GM12878 (cell line): ENCODE data around the gene UNC119B.

Experiments
- ATF7 ChIP-seq: fragments of 450-650 bp; IDR thresholded peaks from 2 replicates; pipeline ENCODE4 v1.6.1; 2016; ENCODE audit warnings: low read depth, mild to moderate bottlenecking
- BHLHE40 ChIP-seq, 2 experiments: fragments of 450-650 bp in 1 of 2; IDR thresholded peaks; 2 replicates each; pipeline ENCODE4 v1.6.1; 2011 to 2017; ENCODE audit warnings: low read depth in 2 of 2, borderline replicate concordance in 1 of 2, improper control_type of control experiment in 1 of 2, low read length in 1 of 2, mild to moderate bottlenecking in 1 of 2
- DPF2 ChIP-seq: fragments of 450-650 bp; IDR thresholded peaks from 2 replicates; pipeline ENCODE4 v1.6.1; 2017; ENCODE audit warnings: mild to moderate bottlenecking
- EP300 ChIP-seq, 2 experiments: fragments of 150-350 bp in 1 of 2; IDR thresholded peaks; 2 replicates each; pipeline ENCODE4 v1.6.1; 2011 to 2012; ENCODE audit warnings: low read depth in 2 of 2, low read length in 2 of 2, borderline replicate concordance in 1 of 2, improper control_type of control experiment in 1 of 2, inconsistent platforms in 1 of 2; ENCODE audit not compliant: control insufficient read depth in 1 of 2
- MTA3 ChIP-seq: IDR thresholded peaks from 2 replicates; pipeline ENCODE4 v1.6.1; 2012; ENCODE audit warnings: low read length, inconsistent platforms, borderline replicate concordance
- NFYB ChIP-seq: IDR thresholded peaks from 2 replicates; pipeline ENCODE4 v1.6.1; 2011; ENCODE audit warnings: low read depth, mild to moderate bottlenecking, low read length, improper control_type of control experiment, moderate library complexity; ENCODE audit not compliant: insufficient read depth
- ZNF274 ChIP-seq: IDR thresholded peaks from one replicate; pipeline ENCODE4 v1.8.0; 2011; ENCODE audit not compliant: insufficient read length, insufficient read depth
- TF ChIP-seq, protein P1 (sequence below): IDR thresholded peaks from 2 replicates; pipeline ENCODE4 v1.6.1; 2012; ENCODE audit warnings: low read depth, low read length, improper control_type of control experiment
- TF ChIP-seq, protein P2 (sequence below): IDR thresholded peaks from 2 replicates; pipeline ENCODE4 v1.6.1; 2011; ENCODE audit warnings: borderline replicate concordance, low read depth, mild to moderate bottlenecking, moderate library complexity, low read length; ENCODE audit not compliant: insufficient read depth, poor library complexity, severe bottlenecking
- TF ChIP-seq, protein P3 (sequence below), 3 experiments: IDR thresholded peaks in 2 of 3; conservative IDR thresholded peaks in 1 of 3; 2 replicates each; pipeline ENCODE4 v1.5.1; 2011; ENCODE audit warnings: low read depth in 3 of 3, low read length in 3 of 3, mild to moderate bottlenecking in 3 of 3, control low read depth in 2 of 3, moderate library complexity in 2 of 3, inconsistent platforms in 1 of 3, mixed read lengths in 1 of 3; ENCODE audit not compliant: control insufficient read depth in 2 of 3, insufficient read depth in 1 of 3; ENCODE audit errors: extremely low read depth in 1 of 3
- TF ChIP-seq, protein P4 (sequence below): IDR thresholded peaks from 2 replicates; pipeline ENCODE4 v1.6.1; 2011; ENCODE audit warnings: low read depth, mild to moderate bottlenecking, low read length, moderate library complexity, borderline replicate concordance; ENCODE audit errors: extremely low read depth

- TF ChIP-seq, protein P1, sequence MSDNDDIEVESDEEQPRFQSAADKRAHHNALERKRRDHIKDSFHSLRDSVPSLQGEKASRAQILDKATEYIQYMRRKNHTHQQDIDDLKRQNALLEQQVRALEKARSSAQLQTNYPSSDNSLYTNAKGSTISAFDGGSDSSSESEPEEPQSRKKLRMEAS: no peak
- TF ChIP-seq, protein P2, sequence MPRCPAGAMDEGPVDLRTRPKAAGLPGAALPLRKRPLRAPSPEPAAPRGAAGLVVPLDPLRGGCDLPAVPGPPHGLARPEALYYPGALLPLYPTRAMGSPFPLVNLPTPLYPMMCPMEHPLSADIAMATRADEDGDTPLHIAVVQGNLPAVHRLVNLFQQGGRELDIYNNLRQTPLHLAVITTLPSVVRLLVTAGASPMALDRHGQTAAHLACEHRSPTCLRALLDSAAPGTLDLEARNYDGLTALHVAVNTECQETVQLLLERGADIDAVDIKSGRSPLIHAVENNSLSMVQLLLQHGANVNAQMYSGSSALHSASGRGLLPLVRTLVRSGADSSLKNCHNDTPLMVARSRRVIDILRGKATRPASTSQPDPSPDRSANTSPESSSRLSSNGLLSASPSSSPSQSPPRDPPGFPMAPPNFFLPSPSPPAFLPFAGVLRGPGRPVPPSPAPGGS: no peak
- TF ChIP-seq, protein P3, sequence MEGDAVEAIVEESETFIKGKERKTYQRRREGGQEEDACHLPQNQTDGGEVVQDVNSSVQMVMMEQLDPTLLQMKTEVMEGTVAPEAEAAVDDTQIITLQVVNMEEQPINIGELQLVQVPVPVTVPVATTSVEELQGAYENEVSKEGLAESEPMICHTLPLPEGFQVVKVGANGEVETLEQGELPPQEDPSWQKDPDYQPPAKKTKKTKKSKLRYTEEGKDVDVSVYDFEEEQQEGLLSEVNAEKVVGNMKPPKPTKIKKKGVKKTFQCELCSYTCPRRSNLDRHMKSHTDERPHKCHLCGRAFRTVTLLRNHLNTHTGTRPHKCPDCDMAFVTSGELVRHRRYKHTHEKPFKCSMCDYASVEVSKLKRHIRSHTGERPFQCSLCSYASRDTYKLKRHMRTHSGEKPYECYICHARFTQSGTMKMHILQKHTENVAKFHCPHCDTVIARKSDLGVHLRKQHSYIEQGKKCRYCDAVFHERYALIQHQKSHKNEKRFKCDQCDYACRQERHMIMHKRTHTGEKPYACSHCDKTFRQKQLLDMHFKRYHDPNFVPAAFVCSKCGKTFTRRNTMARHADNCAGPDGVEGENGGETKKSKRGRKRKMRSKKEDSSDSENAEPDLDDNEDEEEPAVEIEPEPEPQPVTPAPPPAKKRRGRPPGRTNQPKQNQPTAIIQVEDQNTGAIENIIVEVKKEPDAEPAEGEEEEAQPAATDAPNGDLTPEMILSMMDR (IDR thresholded peaks at IDR 0.05 in 2 of 3, conservative IDR thresholded peaks at IDR 0.05 in 1 of 3; ENCODE audit: control insufficient read depth in 2 of 3, extremely low read depth in 1 of 3, insufficient read depth in 1 of 3, low read depth in 3 of 3, low read length in 3 of 3): no peak
- TF ChIP-seq ATF7 (no peak), NFYB (no peak), ZNF274 (no peak), EP300 (IDR thresholded peaks at IDR 0.05; ENCODE audit: borderline replicate concordance in 1 of 2, control insufficient read depth in 1 of 2, low read depth in 2 of 2, low read length in 2 of 2) (no peak), BHLHE40 (IDR thresholded peaks at IDR 0.05; ENCODE audit: borderline replicate concordance in 1 of 2, low read depth in 2 of 2, low read length in 1 of 2) (no peak), MTA3 (no peak), DPF2 (no peak)
- TF ChIP-seq, protein P4, sequence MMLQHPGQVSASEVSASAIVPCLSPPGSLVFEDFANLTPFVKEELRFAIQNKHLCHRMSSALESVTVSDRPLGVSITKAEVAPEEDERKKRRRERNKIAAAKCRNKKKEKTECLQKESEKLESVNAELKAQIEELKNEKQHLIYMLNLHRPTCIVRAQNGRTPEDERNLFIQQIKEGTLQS: no peak
Observed at GRCh38 chr12:120678572-120678971, 31.7 kb upstream of the UNC119B start.
